Measurements from ENCODE around the gene CRELD1.

DNA sequence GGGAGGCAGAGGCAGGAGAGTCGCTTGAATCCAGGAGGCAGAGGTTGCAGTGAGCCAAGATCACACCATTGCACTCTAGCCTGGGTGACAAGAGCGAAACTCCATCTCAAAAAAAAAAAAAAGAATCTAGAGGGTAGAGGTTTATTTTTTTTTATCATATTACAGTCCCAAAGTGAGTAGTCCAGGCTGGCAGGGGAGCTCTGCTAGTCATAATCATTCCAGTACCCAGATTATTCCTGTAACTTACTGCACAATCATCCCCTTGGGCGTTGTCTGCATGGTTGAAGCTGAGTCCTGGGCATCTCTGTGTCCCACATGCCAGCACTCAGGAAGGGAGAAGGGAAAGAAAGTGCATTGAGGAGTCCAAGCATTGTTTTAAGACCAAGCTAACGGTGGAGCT lies 8.5 kb downstream of the CRELD1 start:
- TF ChIP-seq, protein P1, sequence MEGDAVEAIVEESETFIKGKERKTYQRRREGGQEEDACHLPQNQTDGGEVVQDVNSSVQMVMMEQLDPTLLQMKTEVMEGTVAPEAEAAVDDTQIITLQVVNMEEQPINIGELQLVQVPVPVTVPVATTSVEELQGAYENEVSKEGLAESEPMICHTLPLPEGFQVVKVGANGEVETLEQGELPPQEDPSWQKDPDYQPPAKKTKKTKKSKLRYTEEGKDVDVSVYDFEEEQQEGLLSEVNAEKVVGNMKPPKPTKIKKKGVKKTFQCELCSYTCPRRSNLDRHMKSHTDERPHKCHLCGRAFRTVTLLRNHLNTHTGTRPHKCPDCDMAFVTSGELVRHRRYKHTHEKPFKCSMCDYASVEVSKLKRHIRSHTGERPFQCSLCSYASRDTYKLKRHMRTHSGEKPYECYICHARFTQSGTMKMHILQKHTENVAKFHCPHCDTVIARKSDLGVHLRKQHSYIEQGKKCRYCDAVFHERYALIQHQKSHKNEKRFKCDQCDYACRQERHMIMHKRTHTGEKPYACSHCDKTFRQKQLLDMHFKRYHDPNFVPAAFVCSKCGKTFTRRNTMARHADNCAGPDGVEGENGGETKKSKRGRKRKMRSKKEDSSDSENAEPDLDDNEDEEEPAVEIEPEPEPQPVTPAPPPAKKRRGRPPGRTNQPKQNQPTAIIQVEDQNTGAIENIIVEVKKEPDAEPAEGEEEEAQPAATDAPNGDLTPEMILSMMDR (IDR thresholded peaks at IDR 0.05; ENCODE audit: low read length) = no peak
- TF ChIP-seq EZH2 (IDR thresholded peaks at IDR 0.05; ENCODE audit: borderline replicate concordance, low read length) = no peak
